ENCODE data around the gene SLAIN2.

The SLAIN2 gene

DNA sequence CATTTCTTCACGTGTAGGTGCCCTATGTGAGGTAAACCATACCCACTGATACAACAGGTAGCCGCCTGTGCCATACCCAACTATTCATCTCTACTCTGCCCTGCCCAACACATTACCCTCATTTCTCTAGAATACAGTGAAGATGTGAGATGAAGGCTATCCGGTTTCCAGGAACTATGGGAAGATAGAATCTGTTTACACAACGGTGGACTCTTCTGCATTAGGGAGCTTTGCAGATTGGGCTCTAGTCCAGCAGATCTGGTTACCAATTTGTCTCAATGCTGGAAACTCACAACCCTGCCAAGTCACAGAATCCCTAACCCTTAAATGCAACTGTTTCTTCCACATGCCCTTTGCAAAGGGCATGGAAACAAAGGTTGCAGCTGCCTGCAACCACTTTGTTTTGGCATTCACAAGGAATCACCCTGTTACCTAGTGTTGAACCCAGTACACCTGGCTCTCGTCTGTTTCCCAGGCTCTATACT lies 6.4 kb upstream of the SLAIN2 start:
- DNase-seq: no peak

DNA sequence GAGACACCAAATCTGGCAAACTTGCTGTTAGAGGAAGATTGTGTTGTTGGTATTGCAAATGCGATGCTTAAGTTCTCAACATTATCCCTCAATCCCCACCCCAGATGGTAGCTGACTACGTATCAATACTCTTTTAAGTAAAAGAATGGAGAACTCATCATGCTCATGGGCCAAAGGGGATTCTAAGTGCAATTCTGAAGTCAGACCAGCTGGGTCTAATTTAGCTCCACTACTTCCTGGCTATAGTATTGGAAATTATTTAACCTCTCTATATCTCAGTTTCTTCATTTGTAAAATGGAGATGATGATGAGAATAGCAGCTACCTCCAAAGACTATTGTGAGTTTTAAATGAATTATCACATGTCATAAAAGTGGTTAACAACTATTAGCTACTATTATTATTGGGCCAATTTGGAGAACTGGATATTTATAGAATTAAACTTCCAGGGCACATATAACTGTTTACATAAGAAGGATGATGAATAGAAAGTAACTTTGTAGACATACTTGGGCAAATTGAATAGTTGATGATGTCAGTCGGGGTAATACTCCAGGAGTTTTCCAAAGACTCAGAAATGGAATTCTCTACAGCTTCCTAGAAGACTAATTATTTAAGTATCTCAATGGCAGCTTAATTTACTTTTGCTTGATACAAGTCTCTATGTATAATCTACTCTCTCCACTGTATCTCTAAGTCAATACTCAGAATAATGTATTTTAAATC lies 5.0 kb upstream of the SLAIN2 start:
- DNase-seq: no peak

DNA sequence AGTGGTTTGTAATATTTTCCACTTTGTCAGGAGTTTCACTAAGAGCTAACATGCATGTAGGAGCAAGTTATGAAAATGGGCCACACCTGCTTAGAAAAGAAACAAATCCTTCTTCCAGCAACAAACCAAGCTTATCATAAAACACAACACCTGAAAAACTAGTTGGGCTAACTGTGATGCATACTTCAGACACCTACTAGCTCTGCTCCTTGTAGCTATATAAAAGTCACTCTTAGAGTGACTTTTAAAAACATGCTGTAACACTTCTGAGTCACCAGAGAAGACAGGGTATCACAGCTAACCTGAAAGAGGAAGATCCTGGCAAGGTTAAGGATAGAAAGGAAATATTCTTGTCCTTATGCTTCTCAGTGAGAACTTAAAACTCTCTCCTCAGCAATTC lies 3.6 kb upstream of the SLAIN2 start:
- DNase-seq: peak; percentile 26

DNA sequence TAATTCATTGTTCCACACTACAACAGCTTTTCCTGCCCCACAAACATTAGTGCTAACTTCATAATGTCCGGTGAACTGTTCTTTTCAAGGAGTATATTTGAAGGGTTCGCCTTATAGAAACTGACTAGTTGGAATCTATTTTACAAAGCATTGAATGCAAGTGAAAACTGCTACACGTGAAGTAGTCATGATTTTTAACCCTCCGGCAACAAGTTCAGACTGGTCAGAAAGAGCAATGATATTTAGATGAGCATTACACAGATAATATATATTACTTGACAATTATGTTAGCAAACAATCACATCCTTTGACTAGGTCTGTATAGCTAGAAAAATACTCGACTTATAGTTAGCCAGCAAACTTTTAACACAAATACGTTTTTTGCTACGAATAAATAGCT lies 1.7 kb upstream of the SLAIN2 start:
- no peak for DNase-seq

DNA sequence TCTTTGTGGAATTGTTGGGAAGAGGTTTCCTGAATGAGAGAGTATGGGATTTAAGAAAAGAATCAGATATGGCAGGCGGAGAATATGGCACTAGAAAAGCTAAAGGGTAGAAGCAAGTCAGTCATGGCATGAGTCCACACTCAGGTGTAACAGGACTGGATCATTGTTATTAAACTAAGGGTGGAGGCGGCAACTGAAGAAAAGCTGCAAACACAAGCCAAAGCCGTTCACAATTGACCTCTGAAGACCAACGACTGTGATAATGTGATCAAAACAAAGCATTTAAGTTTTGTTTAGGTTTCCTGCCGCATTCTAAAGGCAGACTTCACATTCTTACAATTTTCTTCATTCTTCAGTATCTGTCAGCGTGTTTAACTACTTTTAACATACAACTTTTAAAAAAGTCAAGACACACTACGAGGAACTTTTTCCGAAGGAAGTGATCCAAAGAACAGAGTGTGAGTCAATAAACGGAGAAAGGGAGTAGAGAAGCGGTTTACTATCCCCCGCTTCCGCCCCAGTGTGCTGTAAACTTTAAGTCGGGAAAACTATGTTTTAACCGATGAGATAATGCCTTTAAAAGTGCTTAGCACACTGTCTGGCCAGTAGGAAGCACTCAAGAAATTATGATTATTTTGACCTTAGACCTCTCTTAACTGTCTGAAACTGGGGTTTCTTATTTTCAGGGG lies 909 bp upstream of the SLAIN2 start:
- DNase-seq: peak; percentile 86

DNA sequence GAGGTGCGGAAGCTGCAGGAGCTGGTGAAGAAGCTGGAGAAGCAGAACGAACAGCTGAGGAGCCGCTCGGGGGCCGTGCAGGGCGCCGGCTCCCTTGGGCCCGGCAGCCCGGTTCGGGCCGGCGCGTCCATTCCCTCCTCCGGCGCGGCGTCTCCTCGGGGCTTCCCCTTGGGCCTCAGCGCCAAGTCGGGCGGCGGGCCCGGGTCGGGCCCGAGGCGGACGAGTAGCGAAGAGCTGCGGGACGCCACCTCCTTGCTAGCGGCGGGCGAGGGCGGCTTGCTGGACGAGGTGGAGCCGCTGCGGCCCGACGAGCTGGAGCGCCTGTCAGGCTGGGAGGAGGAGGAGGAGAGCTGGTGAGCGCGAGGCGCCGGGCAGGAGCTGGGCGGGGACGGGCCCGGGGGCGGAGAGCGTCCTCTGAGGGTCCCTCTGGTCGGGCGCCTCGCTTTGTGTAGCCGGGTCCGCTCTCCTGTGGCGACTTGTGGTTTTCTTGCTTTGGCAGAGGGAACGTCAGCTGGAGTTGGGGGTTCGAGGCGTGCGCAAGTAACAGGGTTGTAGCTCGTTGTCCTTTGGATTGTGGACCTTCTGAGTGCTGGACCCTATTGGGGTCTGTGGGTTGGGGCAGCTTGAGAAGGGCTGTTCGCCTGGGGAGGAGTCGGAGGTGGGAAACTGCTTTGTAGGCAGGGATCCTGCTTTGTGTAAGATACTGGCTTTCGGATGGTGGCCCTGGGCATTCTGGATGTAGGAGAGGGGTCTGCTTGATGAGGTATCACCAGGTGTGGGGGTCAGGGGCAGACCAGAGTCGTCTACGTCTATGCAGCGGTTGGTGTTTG lies 662 bp downstream of the SLAIN2 start:
- no peak for DNase-seq

DNA sequence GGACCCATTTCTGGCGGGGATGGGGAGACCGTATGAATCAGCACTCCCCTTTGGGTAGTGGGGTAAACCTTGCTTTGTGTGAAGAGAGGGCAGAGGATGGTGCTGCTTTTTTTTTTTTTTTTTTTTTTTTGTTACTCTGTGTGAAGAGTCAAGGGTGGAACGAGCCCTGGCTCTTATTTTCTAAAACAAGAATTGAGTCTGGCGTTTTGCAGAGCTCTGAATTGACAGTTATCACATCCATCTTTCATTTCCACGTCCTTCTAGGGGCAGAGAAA lies 1.2 kb downstream of the SLAIN2 start:
- no peak for DNase-seq

DNA sequence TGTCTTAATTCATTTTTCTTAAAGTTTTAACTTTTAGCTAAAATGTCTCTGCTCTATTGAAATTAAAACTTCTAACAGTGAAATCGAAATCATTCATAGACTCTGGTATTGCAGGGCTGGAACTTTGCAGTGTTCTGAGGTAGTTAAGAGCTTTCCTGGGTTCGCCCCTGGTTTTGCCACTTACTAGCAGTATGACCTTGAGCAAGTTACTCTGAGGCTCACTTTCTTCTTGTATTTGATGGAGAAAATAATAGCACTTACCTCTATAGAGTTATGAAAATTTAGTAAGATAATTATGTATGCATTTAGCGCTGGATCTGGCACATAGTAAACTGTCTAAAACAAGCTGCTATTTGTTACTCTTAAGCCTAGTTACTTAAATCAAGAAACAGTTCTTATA lies 1.7 kb downstream of the SLAIN2 start:
- DNase-seq: no peak

DNA sequence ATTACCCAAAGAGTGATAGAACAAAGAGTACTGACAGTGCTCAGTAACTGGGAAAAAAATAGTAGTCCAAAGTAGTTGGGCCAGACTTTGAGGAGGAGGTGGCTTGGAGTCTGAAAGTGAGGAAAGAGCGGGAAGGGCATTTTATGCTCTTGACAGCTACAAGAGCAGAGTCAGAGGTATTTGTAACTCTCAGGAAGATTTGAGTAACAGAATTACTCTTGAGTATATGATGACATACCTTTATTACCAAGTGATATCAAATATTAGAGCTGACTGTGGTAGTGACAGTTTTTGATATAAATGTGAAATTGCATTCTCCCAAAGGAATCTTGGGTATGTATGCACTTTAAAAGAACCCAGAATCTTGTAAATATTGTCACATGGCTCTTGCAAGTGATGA lies 2.2 kb downstream of the SLAIN2 start:
- DNase-seq: no peak

DNA sequence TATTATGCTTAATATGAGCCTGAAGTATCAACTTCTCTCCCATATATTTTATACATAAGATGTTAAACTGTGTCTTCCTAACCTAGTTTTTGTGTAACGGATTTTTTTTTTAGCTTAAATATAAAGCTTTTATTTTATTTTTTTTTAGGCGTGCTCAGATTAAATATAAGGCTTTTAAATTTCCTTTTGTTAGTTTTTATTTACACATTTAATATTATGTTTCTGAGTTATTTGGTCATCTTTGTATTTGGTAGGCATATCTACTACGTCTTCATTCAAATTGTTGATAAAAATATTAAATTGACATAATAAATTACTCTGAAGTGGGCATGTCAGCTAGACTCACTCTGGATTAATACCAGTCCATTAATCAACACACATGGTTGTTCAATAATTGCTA lies 4.2 kb downstream of the SLAIN2 start:
- DNase-seq: no peak

DNA sequence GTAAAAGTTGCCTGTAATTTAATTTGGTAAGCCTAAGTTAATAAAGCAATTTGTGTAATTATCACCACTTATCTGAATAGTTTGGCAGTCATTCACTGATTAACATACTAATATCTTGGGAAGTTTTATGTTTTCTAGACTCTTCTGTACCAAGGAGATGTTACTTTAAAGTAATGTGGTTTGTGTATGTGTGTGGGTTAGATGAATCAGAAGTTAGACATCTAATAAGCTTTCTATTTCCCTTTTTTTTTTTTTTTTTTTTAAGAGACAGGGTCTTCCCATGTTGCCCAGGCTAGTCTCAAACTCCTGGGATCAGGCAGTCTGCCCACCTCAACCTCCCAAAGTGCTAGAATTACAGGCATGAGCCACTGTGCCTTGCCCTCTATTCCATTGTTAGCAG lies 5.3 kb downstream of the SLAIN2 start:
- DNase-seq: peak; percentile 60

DNA sequence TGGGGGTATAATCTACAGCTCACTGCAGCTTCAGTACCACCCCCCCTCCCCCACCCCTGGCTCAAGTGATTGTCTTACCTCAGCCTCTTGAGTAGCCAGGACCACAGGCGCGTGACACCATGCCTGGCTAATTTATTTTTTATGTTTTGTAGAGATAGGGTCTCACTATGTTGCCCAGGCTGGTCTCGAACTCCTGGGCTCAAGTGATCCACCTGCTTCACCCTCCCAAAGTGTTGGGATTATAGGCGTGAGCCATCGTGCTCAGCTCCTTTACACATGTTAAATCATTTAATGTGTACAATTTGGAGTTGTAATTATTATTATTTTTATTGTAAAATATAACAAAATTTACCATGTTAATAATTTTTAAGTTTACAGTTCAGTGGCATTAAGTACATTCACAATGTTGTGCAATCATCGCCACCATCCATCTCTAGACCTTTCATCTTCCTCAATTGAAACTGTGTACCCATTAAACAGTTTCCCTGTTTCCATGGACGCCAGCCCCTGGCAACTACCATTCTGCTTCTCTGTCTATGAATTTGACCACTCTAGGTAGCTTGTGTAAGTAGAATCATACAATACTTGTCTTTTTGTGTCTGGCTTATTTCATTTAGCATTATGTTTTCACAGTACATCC lies 6.1 kb downstream of the SLAIN2 start:
- DNase-seq: no peak

DNA sequence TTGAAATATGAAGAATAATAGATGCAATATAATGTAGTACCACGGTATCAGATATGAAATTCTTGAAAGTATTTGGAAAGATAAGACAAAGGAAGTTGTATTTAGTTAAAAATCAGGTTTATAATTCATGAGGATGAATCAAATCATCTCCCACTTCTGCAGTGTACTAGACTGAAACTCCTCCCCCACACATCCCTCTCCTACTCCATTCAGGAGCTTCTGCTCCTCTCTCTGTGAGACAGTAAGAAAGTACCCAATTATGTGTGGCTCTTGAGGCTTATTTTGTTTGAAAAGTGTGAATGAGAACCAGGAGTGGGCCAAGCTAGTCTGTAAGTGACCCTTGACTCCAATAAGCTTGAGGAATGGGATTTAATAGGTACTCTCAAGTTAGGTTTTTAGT lies 9.5 kb downstream of the SLAIN2 start:
- no peak for DNase-seq

DNA sequence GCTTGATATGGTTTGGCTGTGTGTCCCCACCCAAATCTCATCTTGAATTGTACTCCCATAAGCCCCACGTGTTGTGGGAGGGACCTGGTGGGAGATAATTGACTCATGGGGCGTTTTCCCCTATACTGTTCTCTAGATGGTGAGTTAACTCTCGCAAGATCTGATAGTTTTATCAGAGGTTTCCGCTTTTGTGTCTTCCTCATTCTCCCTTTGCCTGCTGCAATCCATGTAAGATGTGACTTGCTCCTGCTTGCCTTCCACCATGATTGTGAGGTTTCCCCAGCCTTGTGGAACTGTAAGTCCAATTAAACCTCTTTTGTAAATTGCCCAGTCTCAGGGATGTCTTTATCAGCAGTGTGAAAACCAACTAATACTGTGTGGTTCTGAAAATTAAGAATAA lies 11.5 kb downstream of the SLAIN2 start:
- DNase-seq: no peak

DNA sequence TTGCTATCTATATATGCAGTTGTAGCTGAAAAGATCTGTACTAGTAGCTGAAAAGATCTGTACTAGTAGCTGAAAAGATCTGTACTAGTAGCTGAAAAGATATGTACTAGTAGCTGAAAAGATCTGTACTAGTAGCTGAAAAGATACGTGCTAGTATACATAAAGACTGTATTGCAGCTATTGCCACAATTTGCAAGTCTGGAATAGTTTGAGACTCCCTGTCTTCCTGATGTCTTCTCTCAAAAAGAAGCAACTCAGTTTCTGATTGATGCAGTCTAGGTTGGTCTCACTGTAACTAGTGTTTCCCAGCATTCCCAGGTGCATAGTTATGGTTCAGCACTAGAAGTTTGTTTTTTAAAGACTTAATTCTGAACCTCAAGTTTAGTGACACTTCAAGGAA lies 15.0 kb downstream of the SLAIN2 start:
- DNase-seq: no peak

DNA sequence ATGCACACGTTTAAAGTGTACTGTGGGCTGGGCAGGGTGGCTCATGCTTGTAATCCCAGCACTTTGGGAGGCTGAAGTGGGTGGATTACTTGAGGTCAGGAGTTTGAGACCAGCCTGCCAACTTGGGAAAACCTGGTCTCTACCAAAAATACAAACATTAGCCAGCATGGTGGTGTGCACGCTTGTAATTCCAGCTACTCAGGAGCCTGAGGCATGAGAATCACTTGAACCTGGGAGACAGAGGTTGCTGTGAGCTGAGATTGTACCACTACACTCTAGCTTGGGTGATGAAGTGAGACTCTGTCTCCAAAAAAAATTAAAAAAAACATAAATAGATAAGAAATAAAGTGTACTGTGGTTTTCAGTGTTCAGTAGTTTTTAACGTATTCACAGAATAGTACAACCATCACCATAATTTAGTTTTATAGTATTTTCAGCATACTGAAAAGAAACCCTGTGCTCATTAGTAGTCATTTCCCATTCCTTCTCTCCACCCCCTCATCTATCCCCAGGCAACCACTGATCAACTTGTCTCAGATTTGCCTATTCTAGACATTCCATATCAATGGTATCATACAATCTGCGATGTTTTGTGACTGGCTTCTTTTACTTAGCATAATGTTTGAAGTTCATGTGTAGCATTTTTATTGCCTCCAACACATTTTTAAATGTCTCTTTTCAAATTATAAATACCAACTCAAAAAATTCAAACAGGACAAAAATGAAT lies 19.1 kb downstream of the SLAIN2 start:
- peak; percentile 80 for DNase-seq

DNA sequence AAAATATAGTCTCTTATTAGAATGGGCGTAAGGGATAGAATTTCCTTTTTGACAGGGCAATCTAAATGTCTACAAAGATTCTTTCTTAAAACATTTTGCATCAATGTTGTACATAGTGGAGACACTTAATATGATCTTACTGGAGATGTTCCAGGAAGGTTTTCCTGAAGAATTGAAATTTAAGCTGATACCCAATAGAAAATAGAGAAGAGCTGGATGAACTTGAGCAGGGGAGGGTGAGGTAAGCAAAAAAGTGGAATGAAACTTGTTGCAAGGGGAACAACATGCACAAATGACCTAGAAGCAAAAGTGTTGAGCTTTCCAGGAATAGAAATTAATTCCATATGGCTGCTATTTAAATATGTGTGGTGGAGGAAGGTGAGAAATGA lies 19.7 kb downstream of the SLAIN2 start:
- no peak for DNase-seq

DNA sequence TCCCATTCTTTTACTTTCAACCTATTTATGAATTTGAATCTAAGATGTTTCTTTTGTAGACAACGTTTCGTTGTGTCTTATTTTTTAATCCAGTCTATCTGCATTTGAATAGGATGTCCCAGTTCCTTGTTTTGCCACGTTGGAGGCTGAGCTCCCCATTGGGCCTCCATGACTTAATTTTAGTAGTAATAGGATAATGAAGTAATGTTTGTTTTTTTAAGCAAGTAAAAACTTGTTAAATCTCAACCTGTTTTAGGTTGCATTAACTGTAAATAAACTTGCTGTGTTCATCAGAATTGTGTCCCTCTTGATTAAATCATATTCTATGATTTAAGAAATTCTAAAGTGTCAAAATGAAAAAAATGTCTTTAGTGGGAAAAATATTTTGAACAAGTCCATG lies 25.3 kb downstream of the SLAIN2 start:
- no peak for DNase-seq

DNA sequence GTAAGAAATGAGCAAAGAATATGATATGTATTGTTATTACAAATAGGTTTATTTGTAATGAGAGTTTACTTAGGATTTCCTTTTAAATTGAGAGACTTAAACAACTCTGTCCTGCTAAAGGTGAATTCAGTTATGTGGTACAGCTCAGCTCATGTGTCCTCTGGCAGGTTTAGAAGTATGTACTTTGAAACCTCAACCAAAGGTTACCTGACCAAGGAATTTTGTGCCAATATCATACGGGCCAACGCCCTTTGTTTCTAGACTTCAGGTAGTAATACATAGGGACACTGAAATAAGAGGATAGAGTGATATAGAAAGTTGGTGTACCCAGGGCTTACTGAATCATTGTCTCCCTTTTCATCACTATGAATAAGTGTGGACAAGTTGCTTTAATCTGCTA lies 25.7 kb downstream of the SLAIN2 start:
- no peak for DNase-seq

DNA sequence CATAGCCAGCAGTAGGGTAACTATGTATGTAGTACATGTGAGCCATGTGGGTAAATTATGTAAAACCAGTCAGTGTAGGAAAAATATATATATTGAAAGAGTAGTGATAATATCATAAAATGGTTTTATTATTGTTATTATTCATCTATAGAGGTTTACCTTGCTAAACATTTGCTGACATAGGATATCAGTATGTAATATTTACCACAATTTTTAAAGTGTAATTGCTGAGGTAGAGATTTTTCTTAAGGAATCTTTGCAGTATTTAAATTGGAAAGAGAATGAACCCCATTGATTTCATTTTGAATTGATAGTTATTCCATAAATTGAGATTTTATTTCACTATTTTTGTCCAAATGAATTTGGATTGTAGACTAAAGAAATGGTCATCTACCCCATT lies 27.1 kb downstream of the SLAIN2 start:
- DNase-seq: no peak

DNA sequence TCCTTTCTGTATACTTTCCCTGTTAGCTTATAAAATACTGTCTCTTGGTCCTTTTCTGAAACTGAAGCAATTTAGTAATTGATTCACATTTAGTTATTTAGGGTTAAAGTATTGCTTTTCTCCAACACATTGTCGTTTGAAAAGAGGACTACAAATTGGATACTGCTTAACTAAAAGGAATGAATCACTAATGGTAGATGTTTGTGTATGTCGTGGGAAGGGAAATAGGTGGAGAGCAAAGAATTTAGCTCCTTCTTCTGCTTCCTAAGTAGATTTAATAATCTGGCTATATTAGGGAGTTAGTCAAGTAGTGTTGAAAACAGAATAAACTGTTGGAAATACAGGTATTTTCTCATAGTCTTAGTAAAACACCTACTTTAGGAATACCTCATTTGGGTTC lies 27.9 kb downstream of the SLAIN2 start:
- no peak for DNase-seq

DNA sequence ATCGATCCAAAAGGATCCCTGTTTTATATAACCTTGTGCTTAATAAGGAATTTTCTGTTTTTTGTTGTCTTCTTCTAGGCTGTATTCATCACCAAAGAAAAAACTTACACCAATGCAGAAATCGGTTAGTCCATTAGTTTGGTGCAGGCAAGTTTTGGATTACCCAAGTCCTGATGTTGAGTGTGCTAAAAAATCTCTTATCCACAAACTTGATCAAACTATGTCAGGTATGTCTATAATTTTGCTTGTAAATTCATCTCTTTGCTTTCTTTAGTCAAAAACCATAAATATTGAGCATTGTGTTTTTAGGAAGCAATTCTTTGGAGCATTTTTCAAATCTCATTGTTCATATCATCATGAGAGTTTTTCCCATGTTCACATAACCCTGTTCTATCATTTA lies 28.4 kb downstream of the SLAIN2 start:
- DNase-seq: no peak
